GM18873 (cell line): ENCODE results near the gene ZFAND4.
A peak's percentile ranks its signal among the peaks of the same experiment; 100 is the strongest.
"Not testable (repeated sequence)": the region's sequence is repeated elsewhere in the genome, so short reads cannot be mapped to it uniquely, and the experiment has no call there.

ENCODE experiments used
- ATAC-seq: cut with Tn5 transposase; IDR thresholded peaks from one replicate; pipeline ENCODE4 v1.9.1; 2021; ENCODE audit warnings: mild to moderate bottlenecking, moderate library complexity, moderate number of reproducible peaks; ENCODE audit not compliant: unreplicated experiment, low FRiP score

Gene ZFAND4

GRCh38 chr10:45646384-45647050 lies 26.1 kb downstream of the ZFAND4 start:
- no peak for ATAC-seq

GRCh38 chr10:45644527-45644926 lies 28.0 kb downstream of the ZFAND4 start:
- ATAC-seq, result no peak

GRCh38 chr10:45640941-45641340 lies 31.6 kb downstream of the ZFAND4 start:
- no peak for ATAC-seq

GRCh38 chr10:45640049-45640448 lies 32.5 kb downstream of the ZFAND4 start:
- ATAC-seq, result no peak

DNA sequence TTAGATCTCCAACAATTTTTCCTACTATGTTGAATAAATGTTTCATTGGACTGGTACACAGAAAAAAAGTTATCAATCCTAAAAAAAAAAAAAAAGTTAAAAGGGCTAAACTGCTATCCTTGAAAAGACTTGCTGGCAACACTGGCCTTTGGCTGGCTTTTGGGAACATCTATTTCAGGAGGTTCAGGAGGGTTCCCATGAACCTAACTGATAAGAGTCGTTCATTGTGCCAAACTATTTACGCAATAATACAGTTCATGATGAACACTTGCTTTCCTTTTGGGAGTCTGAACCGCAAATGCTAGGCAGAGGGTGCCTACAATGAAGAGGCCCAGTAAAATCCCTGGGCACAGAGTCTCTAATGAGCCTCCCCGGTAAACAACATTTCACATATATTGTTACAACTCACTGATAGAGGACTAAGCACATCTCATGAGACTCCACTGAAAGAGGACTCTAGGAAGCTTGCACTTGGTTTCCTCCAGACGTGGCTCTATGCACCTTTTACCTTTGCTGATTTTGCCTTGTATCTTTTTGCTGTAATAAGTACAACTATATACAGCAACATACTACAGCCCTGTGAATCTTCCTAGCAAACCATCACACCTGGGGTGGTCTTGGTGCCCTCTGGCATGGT lies 45.0 kb downstream of the ZFAND4 start:
- no peak for ATAC-seq

- ATAC-seq, result no peak
These were observed 46.7 kb downstream of the ZFAND4 start for GRCh38 chr10:45625879-45626278.

GRCh38 chr10:45624724-45625123 lies 47.8 kb downstream of the ZFAND4 start:
- ATAC-seq, result no peak

DNA sequence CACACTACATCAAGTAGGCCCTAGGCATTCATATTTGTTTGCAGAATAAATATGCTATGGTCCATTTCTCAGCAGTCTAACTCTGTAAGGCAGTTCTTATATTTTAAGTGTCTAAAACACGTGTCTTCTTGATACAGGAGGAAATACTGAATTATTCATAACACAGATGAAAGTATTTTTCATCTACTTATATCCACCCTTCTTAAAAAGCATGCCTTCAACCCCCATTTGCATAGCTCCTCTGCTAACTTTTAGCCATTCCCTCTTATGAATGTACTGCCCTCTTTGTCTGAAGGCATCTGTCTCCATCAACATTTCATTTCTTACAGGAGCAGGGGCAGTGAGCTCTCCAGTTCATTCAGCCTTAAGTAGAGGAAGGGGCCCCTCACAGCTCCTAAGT lies 57.7 kb downstream of the ZFAND4 start:
- no peak for ATAC-seq

- ATAC-seq, result no peak
These were observed 59.8 kb downstream of the ZFAND4 start for GRCh38 chr10:45612741-45613140.

DNA sequence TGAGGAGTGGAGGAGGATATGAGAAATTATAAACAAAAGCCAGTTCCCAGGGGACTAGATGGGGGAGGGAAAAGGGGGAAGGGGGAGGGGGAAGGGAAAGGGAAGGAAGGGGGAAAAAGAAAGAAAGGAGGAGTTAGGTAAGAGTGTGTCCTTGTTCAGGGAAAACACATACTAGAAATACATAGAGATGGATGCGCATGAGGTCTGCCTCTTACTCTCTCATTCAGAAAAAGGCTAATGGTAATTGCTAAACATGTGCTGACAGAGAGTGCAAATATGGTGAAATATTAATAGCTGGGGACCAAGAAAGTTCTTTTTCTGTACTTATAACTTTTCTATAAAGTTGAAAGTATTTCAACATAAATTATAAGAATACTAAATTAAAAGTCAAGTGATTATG lies 64.5 kb downstream of the ZFAND4 start:
- no peak for ATAC-seq

- no peak for ATAC-seq
These were observed 65.3 kb downstream of the ZFAND4 start for GRCh38 chr10:45607276-45607675.

DNA sequence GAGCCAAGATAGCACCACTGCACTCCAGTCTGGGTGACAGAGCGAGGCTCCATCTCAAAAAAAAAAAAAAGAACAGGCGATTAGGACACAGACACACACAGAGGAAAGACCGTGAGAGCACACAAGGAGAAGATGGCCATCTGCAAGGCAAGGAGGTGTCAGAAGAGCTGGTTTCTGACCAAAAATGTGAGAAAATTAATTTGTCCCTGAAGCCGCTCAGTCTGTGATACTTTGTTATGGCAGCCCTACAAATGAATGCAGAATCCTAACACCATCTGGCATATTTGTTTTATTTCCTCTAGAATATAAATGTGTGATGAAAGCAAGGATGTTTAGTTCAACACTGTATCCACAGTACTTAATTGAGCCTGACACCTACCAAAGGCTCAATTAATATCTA lies 69.7 kb downstream of the ZFAND4 start:
- no peak for ATAC-seq

- no peak for ATAC-seq
These were observed 70.4 kb downstream of the ZFAND4 start for GRCh38 chr10:45602082-45602730.

- not testable (repeated sequence) for ATAC-seq
These were observed 71.2 kb downstream of the ZFAND4 start for GRCh38 chr10:45601254-45601930.

DNA sequence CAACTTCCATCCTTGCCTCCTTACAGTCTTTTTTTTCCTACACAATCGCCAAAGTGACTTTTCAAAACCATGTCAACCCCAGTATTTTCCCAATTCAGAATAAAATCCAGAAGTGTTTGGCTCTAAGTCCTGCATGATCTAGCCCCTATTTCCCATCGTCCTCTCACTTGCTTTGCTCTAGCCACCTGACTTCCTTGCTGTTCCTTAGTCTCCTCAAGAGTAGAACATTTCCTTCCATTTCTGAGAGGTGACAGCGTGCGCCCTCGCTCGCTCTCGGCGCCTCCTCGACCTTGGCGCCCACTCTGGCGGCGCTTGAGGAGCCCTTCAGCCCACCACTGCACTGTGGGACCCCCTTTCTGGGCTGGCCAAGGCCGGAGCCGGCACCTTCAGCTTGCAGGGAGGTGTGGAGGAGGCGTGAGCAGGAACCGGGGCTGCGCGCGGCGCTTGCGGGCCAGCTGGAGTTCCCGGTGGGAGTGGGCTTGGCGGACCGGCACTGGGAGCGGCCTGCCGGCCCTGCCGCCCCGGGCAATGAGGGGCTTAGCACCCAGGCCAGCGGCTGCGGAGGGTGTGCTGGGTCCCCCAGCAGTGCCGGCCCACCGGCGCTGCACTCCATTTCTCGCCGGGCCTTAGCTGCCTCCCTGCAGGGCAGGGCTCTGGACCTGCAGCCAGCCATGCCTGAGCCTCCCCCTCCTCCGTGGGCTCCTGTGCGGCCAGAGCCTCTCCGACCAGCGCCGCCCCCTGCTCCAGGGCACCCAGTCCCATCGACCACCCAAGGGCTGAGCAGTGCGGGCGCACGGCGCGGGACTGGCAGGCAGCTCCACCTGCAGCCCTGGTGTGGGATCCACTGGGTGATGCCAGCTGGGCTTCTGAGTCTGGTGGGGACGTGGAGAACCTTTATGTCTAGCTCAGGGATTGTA lies 72.0 kb downstream of the ZFAND4 start:
- ATAC-seq, result not testable (repeated sequence)

GRCh38 chr10:45599646-45600045 lies 72.9 kb downstream of the ZFAND4 start:
- ATAC-seq, result no peak

GRCh38 chr10:45599021-45599603 lies 73.5 kb downstream of the ZFAND4 start:
- no peak for ATAC-seq

- ATAC-seq, result no peak
These were observed 76.0 kb downstream of the ZFAND4 start for GRCh38 chr10:45596526-45596925.

DNA sequence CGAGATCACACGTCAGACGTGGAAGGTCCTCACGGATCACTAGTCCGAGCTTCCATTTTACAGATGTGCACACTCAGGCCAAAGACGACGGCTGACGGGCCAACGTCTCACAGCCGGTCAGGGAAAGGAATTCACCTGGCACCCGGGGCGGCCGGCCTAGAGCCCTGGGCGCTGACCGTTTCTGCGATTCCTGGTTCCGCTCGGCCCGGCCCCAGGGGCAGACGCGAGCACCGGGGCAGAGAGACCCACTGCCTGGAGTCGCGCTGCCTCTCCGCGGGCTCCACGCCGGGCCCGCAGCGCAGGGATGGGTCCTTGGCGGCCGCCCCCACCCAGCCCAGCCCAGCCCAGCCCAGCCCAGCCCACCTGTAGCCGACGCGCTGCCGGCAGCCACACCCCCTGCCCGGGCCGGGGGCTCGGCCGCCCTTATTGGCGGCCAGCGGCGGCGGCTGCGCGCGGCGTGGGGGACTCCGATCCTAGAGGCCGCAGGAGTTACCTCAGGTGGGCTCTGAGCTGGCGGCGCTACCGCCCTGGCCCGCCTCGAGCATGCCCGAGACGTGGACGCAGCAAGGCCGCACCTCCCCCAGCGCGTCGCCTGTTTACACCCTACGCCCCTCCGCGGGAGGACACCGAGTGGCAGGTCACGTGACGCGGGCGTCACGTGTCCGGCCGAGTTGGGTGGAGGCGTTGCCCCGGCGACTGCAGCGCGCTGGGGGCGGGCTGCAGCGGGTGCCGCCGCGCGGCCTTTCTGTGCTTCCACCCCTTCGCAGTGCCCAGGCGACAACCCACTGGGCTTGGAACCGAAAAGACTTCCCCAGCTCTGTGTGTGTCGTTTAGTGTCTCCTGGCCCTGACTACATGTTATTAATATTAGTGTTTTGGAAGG lies 78.1 kb downstream of the ZFAND4 start:
- peak; percentile 80 for ATAC-seq
